ENCODE data around the gene FMN1.

FMN1 gene

GRCh38 chr15:32904448-32904847 is 290.1 kb downstream of the FMN1 start:
- no peak for DNase-seq

GRCh38 chr15:32903591-32904290 is 290.8 kb downstream of the FMN1 start:
- no peak for DNase-seq

- DNase-seq, result no peak
Measured at GRCh38 chr15:32901995-32902394, 292.5 kb downstream of the FMN1 start.

GRCh38 chr15:32901192-32901591 is 293.3 kb downstream of the FMN1 start:
- DNase-seq, result no peak

GRCh38 chr15:32899126-32899596 is 295.4 kb downstream of the FMN1 start:
- no peak for DNase-seq

- no peak for DNase-seq
Measured at GRCh38 chr15:32898414-32898813, 296.1 kb downstream of the FMN1 start.

- DNase-seq, result no peak
Measured at GRCh38 chr15:32893421-32893820, 301.1 kb downstream of the FMN1 start.

- DNase-seq, result no peak
Measured at GRCh38 chr15:32889214-32889613, 305.3 kb downstream of the FMN1 start.

- no peak for DNase-seq
Measured at GRCh38 chr15:32888221-32888761, 306.2 kb downstream of the FMN1 start.

GRCh38 chr15:32887090-32887489 is 307.4 kb downstream of the FMN1 start:
- DNase-seq, result no peak

GRCh38 chr15:32886459-32886858 is 308.1 kb downstream of the FMN1 start:
- no peak for DNase-seq

- DNase-seq, result no peak
Measured at GRCh38 chr15:32885713-32886112, 308.8 kb downstream of the FMN1 start.

GRCh38 chr15:32884146-32884545 is 310.4 kb downstream of the FMN1 start:
- DNase-seq, result no peak

- DNase-seq, result no peak
Measured at GRCh38 chr15:32882955-32883354, 311.6 kb downstream of the FMN1 start.

- DNase-seq, result no peak
Measured at GRCh38 chr15:32881528-32881927, 313.0 kb downstream of the FMN1 start.

GRCh38 chr15:32880642-32881041 is 313.9 kb downstream of the FMN1 start:
- DNase-seq, result no peak

GRCh38 chr15:32879980-32880379 is 314.5 kb downstream of the FMN1 start:
- DNase-seq, result no peak

- DNase-seq, result no peak
Measured at GRCh38 chr15:32878869-32879805, 315.4 kb downstream of the FMN1 start.

- no peak for DNase-seq
Measured at GRCh38 chr15:32878342-32878741, 316.2 kb downstream of the FMN1 start.

GRCh38 chr15:32877252-32878019 is 317.1 kb downstream of the FMN1 start:
- no peak for DNase-seq

- no peak for DNase-seq
Measured at GRCh38 chr15:32873284-32874114, 321.0 kb downstream of the FMN1 start.
